KBM-7 (cell line): ENCODE data around the gene RMDN2.

Experiments
- DNase-seq: peaks from one replicate; pipeline ENCODE4 v3.0.0-alpha.2; 2015
- in situ Hi-C: fragments of 300-500 bp; cut with MboI; formaldehyde crosslinking; loops from 2 replicates; pipeline ENCODE4 v1.14.3; 2020; ENCODE audit warnings: low sequenced_read_pairs, low pct_unique_long_range_greater_than_20kb, mixed read lengths

Gene RMDN2

GRCh38 chr2:38028829-38029228 lies 103.7 kb downstream of the RMDN2 start:
- DNase-seq: no peak
- in situ Hi-C loops: no loop called here

GRCh38 chr2:38029512-38029911 lies 104.4 kb downstream of the RMDN2 start:
- no peak for DNase-seq
- in situ Hi-C loops: no loop called here

DNA sequence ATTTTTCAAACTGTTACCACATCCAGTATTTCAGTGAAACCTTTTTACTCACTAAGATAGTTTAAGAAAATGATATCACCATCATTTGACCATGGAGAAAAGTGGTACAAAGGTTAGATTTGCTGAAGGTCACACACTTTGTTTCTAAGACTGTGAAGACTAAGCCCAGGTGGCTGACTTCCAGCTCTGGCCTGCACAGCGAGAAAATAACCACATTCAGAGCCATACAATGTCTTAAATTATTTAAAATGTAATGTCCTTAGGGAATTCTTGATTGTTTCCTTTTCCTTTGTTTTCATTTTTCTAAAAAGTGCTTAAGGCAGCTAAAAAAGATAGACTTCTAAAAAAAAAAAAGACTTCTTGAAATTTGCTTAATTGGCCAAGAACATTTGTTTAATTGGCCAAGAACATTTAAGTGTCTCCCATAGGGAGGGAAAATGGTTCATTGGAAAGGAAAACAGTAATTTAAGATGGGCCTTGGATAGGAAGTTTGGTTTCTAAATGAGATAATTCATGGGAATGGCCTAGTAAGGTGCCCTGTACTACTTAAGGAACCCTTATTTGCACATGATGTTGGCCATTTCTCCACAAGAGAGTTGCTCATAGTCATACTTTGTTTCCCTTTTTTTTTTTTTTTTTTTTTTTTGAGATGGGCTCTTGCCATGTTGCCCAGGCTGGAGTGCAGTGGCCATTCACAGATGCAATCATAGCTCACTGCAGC lies 105.7 kb downstream of the RMDN2 start:
- DNase-seq: no peak
- in situ Hi-C loops: no loop called here

GRCh38 chr2:38032946-38033345 lies 107.9 kb downstream of the RMDN2 start:
- in situ Hi-C loops: no loop called here
- no peak for DNase-seq

GRCh38 chr2:38033646-38034045 lies 108.6 kb downstream of the RMDN2 start:
- in situ Hi-C loops: no loop called here
- DNase-seq: no peak

DNA sequence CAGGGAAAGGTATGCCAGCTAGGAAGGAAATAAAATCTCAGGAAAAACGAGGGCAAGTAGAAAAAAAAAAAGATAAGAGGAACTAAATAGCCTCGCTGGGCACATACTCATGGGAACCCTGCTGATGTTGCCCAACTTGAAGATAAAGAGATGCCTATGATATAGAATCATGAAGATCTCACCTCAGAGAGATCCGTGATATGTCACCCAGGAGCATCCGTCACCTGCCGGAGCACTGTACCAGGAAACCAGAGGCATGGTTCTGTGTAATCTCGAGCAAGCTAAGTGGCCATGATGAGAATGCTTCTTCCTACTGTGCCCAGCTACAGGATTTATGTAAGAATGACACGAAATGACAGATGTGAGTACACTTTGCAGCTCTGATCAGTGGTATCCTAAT lies 110.9 kb downstream of the RMDN2 start:
- DNase-seq: no peak
- in situ Hi-C loops: no loop called here

DNA sequence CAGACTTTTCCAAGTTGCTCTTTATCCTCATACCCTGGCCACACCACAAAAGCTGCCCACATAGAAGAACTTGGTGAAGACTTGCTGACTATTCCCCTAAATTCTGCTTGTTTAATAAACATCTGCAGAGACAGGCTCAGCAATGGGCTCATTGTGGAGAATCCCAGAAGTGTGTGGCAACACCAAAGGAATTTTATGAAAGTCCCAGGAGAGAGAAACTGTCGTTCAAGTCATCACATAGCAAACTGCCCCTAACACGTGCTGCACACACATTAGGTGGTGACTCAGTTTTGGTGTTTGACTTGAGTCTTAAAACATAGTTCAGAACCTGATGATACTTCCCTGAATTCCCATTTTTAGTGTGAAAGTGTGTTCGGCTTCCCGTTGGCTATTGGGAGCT lies 112.2 kb downstream of the RMDN2 start:
- in situ Hi-C loops: no loop called here
- DNase-seq: no peak

DNA sequence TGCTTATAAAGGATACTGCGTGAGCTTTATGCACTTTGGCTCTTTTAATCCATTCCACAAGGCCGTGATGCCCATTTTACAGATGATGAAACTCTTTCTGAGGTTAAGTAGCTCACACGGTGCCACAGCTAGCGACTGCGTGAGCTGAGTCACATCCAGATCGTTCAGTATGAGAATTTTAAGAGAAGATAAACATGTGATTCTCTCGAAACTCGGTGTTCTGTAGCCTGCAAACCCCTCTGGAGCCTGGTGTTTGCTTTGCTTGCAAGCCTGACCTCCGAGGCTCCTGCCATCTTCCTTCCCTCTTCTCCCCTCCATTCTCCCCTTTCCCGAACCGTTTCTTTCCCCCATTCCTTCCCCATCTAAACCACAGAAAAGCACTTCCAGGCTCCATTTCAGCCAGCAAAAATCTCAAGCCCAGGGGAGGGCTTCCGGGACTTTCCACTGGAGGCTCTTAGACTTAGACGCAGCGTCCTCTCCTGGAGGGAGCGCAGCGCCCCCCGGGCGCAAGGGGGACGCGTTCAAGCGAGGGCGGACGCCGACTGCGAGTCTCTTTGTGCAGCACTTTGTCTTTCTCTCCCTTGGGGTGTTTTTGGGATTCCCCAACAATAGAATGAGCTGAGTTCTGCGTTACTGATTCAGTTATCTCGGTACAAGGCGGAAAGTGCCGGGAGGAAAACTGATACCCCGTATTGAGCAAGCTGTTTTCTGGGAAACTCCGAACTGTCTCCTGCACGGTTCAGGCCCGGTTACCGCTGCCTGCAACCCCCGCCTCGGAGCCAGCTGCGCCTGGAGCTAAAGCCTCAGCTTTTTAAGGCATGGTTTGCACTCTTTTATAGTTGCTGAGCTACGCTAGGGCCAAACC lies 112.9 kb downstream of the RMDN2 start:
- peak; percentile 53 for DNase-seq
- in situ Hi-C loops: no loop called here

GRCh38 chr2:38038682-38039081 lies 113.6 kb downstream of the RMDN2 start:
- in situ Hi-C loops: no loop called here
- DNase-seq: no peak

DNA sequence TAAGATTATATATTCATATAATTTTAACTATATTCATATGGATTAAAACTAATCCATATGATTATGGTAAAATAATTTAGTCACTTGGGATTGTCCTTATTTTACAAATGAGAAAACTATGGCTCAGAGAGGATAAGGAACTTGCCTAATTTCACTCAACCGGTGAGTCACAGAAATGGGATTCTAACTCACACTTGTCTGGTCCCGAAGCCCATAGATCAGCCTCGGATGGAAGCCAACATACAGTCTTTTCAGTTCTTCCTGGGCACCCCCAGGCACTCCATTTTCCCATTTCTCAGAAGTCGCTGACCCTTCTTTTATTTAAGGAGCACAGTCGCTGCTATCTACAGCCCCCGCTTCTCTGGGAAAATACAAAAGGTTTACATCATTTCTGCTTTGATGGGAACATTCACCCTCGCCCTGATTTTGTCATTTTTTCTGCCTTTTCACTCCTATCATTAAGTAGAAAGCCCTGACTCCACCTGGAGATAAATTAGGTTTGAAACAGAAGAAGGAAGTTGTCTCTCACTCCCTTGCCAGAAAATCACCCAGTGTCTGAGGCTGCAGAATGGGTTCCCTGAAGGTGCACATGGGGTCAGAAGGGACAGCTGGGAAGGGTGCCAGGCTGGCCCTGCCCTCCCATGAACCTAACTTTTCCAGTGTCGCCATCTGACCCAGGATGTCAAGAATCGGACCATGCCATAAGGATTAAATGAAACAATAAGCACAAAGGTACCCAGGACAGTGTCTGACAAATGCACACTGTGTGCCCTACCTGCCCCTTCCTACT lies 114.2 kb downstream of the RMDN2 start:
- in situ Hi-C loops: no loop called here
- DNase-seq: no peak

DNA sequence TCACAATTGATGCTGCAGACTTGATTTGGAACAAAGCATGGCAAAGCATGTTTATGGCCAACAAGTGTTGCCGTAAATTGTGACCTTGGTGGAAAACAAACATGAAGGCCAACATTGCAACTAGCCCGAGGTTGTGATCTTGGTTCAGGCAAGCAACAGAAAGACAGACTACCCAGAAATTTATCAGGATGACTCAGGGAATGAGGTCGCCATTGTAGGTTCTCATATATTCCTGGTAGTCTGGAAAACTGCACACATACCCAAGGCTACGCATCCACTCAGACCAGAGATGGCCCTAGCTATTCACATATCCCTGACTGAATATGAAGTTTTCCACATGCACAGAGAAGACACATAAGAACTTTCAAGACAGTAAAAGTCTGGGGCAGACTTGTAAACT lies 120.7 kb downstream of the RMDN2 start:
- in situ Hi-C loops: no loop called here
- no peak for DNase-seq

- DNase-seq: no peak
- in situ Hi-C loops: no loop called here
Measured at GRCh38 chr2:38056216-38056615, 131.1 kb downstream of the RMDN2 start.

DNA sequence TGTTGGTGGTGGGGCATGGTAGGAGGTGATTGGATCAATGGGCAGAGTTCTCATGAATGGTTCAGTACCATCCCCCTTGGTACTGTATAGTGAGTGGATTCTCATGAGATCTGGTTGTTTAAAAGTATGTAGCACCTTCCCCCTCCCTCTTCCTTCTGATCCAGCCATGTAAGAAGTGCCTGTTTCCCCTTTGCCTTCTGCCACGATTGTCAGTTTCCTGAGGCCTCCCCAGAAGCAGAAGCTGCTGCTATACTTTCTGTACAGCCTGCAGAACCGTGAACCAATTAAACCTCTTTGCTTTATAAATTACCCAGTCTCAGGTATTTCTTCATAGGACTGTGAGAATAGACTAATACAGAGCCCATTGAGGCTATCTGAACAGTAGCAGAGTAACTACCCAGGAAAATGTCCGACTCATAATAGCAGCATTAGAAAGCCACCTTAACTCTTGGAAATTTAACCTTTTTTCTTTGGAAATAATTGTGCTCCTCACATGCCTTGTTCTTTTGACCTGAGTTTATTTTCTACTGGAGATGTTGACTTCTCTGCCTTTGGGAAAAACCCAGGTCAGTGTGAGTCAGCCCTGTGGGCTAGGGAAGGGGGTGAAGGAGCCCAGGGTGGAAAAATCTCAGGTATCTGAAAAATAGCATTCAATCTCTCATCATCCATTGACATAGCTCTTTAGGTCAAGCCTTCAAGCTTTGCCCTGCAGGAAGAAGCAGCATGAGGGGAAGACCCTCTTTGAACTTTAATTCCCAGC lies 132.7 kb downstream of the RMDN2 start:
- in situ Hi-C loops: no loop called here
- DNase-seq: peak; percentile 65

DNA sequence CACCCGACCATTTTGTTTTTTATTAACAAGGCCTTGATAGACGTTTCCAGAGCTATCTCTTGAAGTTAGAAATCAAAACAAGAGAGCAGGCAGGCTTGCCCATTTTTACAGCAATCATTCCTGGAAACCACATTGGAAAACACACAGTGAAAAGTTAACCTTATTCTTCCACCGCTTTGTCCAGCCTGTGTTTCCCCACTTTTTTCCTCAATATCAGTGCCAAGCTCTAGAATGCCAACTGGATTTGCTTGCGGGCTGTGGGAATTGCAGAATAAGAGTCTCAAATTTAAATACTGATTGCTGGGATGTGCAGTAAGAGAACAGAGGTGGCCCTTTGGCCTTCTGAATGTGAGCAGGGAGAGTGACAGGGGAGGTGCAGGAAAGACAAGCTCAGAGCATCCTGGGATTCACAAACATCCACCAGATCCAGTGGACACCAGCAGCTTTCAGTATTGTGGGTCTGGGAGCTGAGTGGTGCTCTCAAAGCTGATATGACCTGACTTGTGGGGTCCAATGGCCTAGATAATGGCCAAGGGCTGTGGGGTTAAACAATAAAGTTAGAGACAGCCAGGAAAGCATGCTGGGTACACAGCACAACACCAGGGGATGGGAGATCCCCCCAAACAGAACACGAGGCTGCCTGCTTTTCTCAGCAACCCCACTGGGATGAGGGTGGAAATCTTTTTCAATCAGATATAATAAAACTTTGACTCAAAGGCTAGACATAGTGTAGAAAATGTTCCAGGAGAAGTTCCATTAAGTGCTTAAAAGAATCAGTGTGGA lies 135.3 kb downstream of the RMDN2 start:
- in situ Hi-C loops: no loop called here
- no peak for DNase-seq

- DNase-seq: no peak
- in situ Hi-C loops: no loop called here
Measured at GRCh38 chr2:38064801-38065501, 139.9 kb downstream of the RMDN2 start.

- no peak for DNase-seq
- in situ Hi-C loops: no loop called here
Measured at GRCh38 chr2:38065502-38066135, 140.5 kb downstream of the RMDN2 start.

DNA sequence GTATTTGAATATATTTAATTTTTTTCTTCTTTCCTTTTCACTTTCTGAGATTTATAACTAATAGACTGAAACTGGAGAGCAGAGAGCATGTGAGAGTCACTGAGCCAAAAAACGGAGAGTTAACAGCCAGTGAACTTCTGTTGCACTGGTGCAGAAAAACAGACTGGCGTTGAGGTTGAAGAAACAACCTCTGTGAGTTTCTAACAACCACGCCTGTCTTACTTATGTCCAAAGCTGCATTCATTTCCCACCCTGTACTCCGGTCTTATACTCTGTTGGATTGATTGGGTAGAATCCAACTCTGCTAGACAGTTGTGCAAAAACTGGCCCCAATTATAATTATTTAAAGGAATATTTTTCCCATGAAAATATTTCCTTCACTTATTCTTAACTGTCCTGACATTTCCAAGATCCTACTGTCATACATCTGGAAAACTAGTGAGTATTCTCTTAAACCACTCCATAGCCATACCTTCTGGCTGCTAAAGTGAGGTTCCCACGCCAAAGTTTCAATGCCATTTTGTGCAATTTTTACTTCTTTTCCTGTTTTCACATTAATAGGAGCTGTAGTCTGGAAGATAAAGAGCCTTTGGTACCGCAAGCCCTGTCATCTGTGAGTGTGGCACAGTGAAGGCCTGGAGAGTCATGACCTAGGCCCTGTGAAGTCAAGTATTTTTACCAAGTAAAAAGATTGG lies 141.5 kb downstream of the RMDN2 start:
- in situ Hi-C loops: no loop called here
- no peak for DNase-seq
